SK-N-SH (cell line): ENCODE results near the gene PDE4B. TPM values are rescaled to one million over a fixed set of nuclear protein-coding genes. Genes with fewer than 3 reads are reported as not detected.

Source experiments
- CTCF ChIA-PET: fragments of 300-600, 350-600 bp; formaldehyde crosslinking; extraction: SDS; loops from one replicate; lab custom pipeline; 2021; lab: Yijun Ruan, JAX
- POLR2A ChIA-PET: fragments of 350-600 bp; sonication (Branson Sonifier 250); formaldehyde crosslinking; extraction: SDS; loops from one replicate; lab custom pipeline; 2020; ENCODE audit warnings: antibody characterized with exemption, inconsistent platforms; lab: Yijun Ruan, JAX
- DNase-seq: peaks from one replicate; pipeline ENCODE4 v3.0.0; 2012
- H2AFZ ChIP-seq: fragments of 200-600 bp; sonication (generic); 2 replicates; pipeline ENCODE4 v1.8.1; 2016; ENCODE audit warnings: antibody characterized with exemption, mild to moderate bottlenecking, low read depth
- H3F3A ChIP-seq: fragments of 200-600 bp; sonication (generic); replicated peaks from 2 replicates; pipeline ENCODE3; 2016; ENCODE audit warnings: antibody characterized with exemption, mild to moderate bottlenecking; ENCODE audit not compliant: insufficient read depth
- H3K27ac ChIP-seq, 2 experiments: fragments of 200-500 bp in 1 of 2; fragments of 200-600 bp in 1 of 2; sonication (Bioruptor generic) in 1 of 2; sonication (generic), shearing (Covaris generic) in 1 of 2; 2 replicates each; pipeline versions ENCODE4 v1.5.1 to v1.6.1; 2014 to 2016; ENCODE audit warnings: low read depth in 2 of 2, inconsistent platforms in 1 of 2, low read length in 1 of 2, mild to moderate bottlenecking in 1 of 2, mixed read lengths in 1 of 2
- H3K27me3 ChIP-seq: fragments of 200-600 bp; sonication (generic), shearing (Covaris generic); 2 replicates; pipeline ENCODE4 v1.6.1; 2016; ENCODE audit warnings: mixed run types; ENCODE audit not compliant: insufficient read depth
- H3K36me3 ChIP-seq, 2 experiments: fragments of 200-500 bp in 1 of 2; fragments of 200-600 bp in 1 of 2; sonication (Bioruptor generic) in 1 of 2; sonication (generic) in 1 of 2; replicated peaks in 1 of 2; 2 replicates each; pipeline versions ENCODE3 to v1.5.1; 2014 to 2016; ENCODE audit warnings: low read length in 1 of 2, mild to moderate bottlenecking in 1 of 2; ENCODE audit not compliant: insufficient read depth in 2 of 2, control insufficient read depth in 1 of 2
- H3K4me1 ChIP-seq, 2 experiments: fragments of 200-500 bp in 1 of 2; fragments of 200-600 bp in 1 of 2; sonication (Bioruptor generic) in 1 of 2; sonication (generic), shearing (Covaris generic) in 1 of 2; 2 replicates each; pipeline versions ENCODE4 v1.5.1 to v1.6.1; 2014 to 2016; ENCODE audit warnings: low read depth in 1 of 2, low read length in 1 of 2, mixed run types in 1 of 2; ENCODE audit not compliant: insufficient read depth in 2 of 2, control insufficient read depth in 1 of 2
- H3K4me2 ChIP-seq: fragments of 200-600 bp; sonication (generic), shearing (Covaris generic); 2 replicates; pipeline ENCODE4 v1.6.1; 2017; ENCODE audit warnings: mixed run types
- H3K4me3 ChIP-seq, 2 experiments: fragments of 200-500 bp in 1 of 2; fragments of 200-600 bp in 1 of 2; sonication (Bioruptor generic) in 1 of 2; sonication (generic), shearing (Covaris generic) in 1 of 2; 2 replicates each; pipeline versions ENCODE4 v1.5.1 to v1.8.1; 2014 to 2016; ENCODE audit warnings: low read depth in 2 of 2, inconsistent platforms in 1 of 2, low read length in 1 of 2, mild to moderate bottlenecking in 1 of 2, mixed read lengths in 1 of 2, moderate library complexity in 1 of 2
- H3K79me2 ChIP-seq: fragments of 200-600 bp; sonication (generic); 2 replicates; pipeline ENCODE4 v1.8.1; 2017; ENCODE audit warnings: mild to moderate bottlenecking; ENCODE audit not compliant: insufficient read depth
- H3K9ac ChIP-seq: fragments of 200-600 bp; sonication (generic); 2 replicates; pipeline ENCODE4 v1.6.1; 2017; ENCODE audit warnings: mixed run types
- H3K9me2 ChIP-seq: fragments of 200-600 bp; sonication (generic); 2 replicates; pipeline ENCODE4 v1.6.1; 2017; ENCODE audit warnings: mixed run types
- H3K9me3 ChIP-seq: fragments of 200-600 bp; sonication (generic); 2 replicates; pipeline ENCODE4 v1.6.1; 2017; ENCODE audit warnings: mixed run types, mild to moderate bottlenecking, moderate library complexity
- H4K20me1 ChIP-seq: fragments of 200-600 bp; sonication (generic); 2 replicates; pipeline ENCODE4 v1.6.1; 2017; ENCODE audit warnings: mild to moderate bottlenecking, mixed run types; ENCODE audit not compliant: insufficient read depth
- CHD2 ChIP-seq: fragments of 150-350 bp; IDR thresholded peaks from 2 replicates; pipeline ENCODE4 v1.6.1; 2018; ENCODE audit warnings: low read length; ENCODE audit not compliant: partially characterized antibody
- ELF1 ChIP-seq: IDR thresholded peaks from 2 replicates; pipeline ENCODE4 v1.4.0; 2012
- MEF2A ChIP-seq: IDR thresholded peaks from 2 replicates; pipeline ENCODE4 v1.4.0; 2012; ENCODE audit warnings: low read depth, borderline replicate concordance
- MXI1 ChIP-seq: IDR thresholded peaks from 2 replicates; pipeline ENCODE4 v1.6.1; 2012; ENCODE audit warnings: mild to moderate bottlenecking, low read depth, low read length, improper control_type of control experiment
- NFIC ChIP-seq: IDR thresholded peaks from 2 replicates; pipeline ENCODE4 v1.4.0; 2012; ENCODE audit warnings: borderline replicate concordance
- POLR2AphosphoS5 ChIP-seq: IDR thresholded peaks from 2 replicates; pipeline ENCODE4 v1.6.1; 2012; ENCODE audit warnings: low read depth, low read length
- RAD21 ChIP-seq: IDR thresholded peaks from 2 replicates; pipeline ENCODE4 v1.6.1; 2012; ENCODE audit warnings: mild to moderate bottlenecking, low read length
- RFX5 ChIP-seq: IDR thresholded peaks from 2 replicates; pipeline ENCODE4 v1.6.1; 2012; ENCODE audit warnings: mild to moderate bottlenecking, improper control_type of control experiment, low read length
- RXRA ChIP-seq: IDR thresholded peaks from 2 replicates; pipeline ENCODE4 v1.4.0; 2012; ENCODE audit warnings: low read depth, mild to moderate bottlenecking, borderline replicate concordance
- SIN3A ChIP-seq: IDR thresholded peaks from 2 replicates; pipeline ENCODE4 v1.6.1; 2012; ENCODE audit warnings: low read depth, mild to moderate bottlenecking, low read length, moderate library complexity, borderline replicate concordance
- SMC3 ChIP-seq: IDR thresholded peaks from 2 replicates; pipeline ENCODE4 v1.6.1; 2012; ENCODE audit warnings: low read depth, low read length, improper control_type of control experiment
- TAF1 ChIP-seq: IDR thresholded peaks from 2 replicates; pipeline ENCODE4 v1.6.1; 2012; ENCODE audit warnings: low read depth, mild to moderate bottlenecking, low read length, moderate library complexity, borderline replicate concordance
- TEAD4 ChIP-seq: IDR thresholded peaks from 2 replicates; pipeline ENCODE4 v1.4.0; 2012; ENCODE audit warnings: mild to moderate bottlenecking, borderline replicate concordance; ENCODE audit not compliant: insufficient read depth
- YY1 ChIP-seq: IDR thresholded peaks from 2 replicates; pipeline ENCODE4 v1.4.0; 2012; ENCODE audit warnings: low read depth, mild to moderate bottlenecking
- WGBS: methylation state at CpG from one replicate; pipeline ENCODE4 v1.1.6; 2017; ENCODE audit warnings: low lambda C conversion rate; 5-methylcytosine and 5-hydroxymethylcytosine counted together
- polyA plus RNA-seq, 3 experiments: library from polyadenylated mRNA; depleted of rRNA; stranded (reverse); fragments of >200 nt; gene quantifications; 2 replicates each; pipeline ENCODE4 v1.2.3, GENCODE V29; 2012
- TF ChIP-seq, protein P1 (sequence below): fragments of 150-350 bp; IDR thresholded peaks from 2 replicates; pipeline ENCODE4 v1.6.1; 2016; ENCODE audit warnings: mild to moderate bottlenecking, low read depth, low read length
- TF ChIP-seq, protein P2 (sequence below): IDR thresholded peaks from 2 replicates; pipeline ENCODE4 v1.4.0; 2012; ENCODE audit warnings: low read depth, borderline replicate concordance
- TF ChIP-seq, protein P3 (sequence below): IDR thresholded peaks from 2 replicates; pipeline ENCODE4 v1.4.0; 2012; ENCODE audit warnings: low read depth
- TF ChIP-seq, protein P4 (sequence below): IDR thresholded peaks from 2 replicates; pipeline ENCODE4 v1.4.0; 2012; ENCODE audit warnings: low read depth, borderline replicate concordance

The PDE4B gene
- polyA plus RNA-seq, 1 of the 3 experiments (the other 2 are of a cell fraction) = 1.9 TPM

DNA sequence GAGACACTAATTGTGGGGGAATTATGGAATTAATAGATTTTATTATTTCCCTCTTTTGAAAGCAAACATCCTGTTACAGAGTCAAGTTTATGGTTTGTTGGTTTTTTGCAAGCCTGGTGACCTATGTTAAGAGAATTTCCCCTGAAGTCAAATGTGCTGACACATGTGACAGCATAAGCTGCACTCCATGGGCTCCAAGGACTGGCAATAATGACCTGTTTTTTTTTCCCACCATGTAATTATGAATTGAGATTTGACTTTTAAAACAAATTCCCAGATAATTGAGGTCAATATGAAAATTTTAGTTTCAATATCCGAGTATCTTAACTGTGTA lies 498.8 kb downstream of the PDE4B start:
- DNase-seq = no peak
- no peaks in the 10 kb centered on the region for H3K9me2 ChIP-seq
- H2AFZ ChIP-seq = no peak overlapping the region
- no peak overlapping the region for H3K4me3 ChIP-seq
- ChIA-PET CTCF (interaction anchor here (1.4 to 2.2 kb wide), 2 partner anchors 49 to 155 kb away, joined by 3 to 4 read pairs; no protein-coding TSS in a partner anchor), POLR2A (interaction anchor here (0.6 to 0.7 kb wide), 2 partner anchors 16 to 23 kb away, joined by 3 read pairs; no protein-coding TSS in a partner anchor)
- H3K27ac ChIP-seq = peak overlapping the region in 1 of 2 experiments; percentile 43; a peak in 2 of 4 replicates
- no peak overlapping the region for H3K9ac ChIP-seq
- H3K79me2 ChIP-seq = no peaks in the 10 kb centered on the region
- peaks cover 0 to 3% of the 10 kb centered on the region in 2 experiments; a peak in 2 of 4 replicates for H3K4me1 ChIP-seq
- H3K4me2 ChIP-seq = no peak overlapping the region
- H3F3A ChIP-seq = peaks cover 9% of the 10 kb centered on the region
- TF ChIP-seq POLR2AphosphoS5 = no peak
- TF ChIP-seq, protein P1, sequence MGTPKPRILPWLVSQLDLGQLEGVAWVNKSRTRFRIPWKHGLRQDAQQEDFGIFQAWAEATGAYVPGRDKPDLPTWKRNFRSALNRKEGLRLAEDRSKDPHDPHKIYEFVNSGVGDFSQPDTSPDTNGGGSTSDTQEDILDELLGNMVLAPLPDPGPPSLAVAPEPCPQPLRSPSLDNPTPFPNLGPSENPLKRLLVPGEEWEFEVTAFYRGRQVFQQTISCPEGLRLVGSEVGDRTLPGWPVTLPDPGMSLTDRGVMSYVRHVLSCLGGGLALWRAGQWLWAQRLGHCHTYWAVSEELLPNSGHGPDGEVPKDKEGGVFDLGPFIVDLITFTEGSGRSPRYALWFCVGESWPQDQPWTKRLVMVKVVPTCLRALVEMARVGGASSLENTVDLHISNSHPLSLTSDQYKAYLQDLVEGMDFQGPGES = no peak
- TF ChIP-seq, protein P2, sequence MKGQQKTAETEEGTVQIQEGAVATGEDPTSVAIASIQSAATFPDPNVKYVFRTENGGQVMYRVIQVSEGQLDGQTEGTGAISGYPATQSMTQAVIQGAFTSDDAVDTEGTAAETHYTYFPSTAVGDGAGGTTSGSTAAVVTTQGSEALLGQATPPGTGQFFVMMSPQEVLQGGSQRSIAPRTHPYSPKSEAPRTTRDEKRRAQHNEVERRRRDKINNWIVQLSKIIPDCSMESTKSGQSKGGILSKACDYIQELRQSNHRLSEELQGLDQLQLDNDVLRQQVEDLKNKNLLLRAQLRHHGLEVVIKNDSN = no peak
- TF ChIP-seq MEF2A = no peak
- no peak for TF ChIP-seq CHD2
- TF ChIP-seq RFX5 = no peak
- no peak for TF ChIP-seq RAD21
- TF ChIP-seq TEAD4 = no peak
- no peak for TF ChIP-seq NFIC
- TF ChIP-seq, protein P3, sequence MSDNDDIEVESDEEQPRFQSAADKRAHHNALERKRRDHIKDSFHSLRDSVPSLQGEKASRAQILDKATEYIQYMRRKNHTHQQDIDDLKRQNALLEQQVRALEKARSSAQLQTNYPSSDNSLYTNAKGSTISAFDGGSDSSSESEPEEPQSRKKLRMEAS = no peak
- TF ChIP-seq TAF1 = no peak
- no peak for TF ChIP-seq YY1
- TF ChIP-seq MXI1 = no peak
- TF ChIP-seq, protein P4, sequence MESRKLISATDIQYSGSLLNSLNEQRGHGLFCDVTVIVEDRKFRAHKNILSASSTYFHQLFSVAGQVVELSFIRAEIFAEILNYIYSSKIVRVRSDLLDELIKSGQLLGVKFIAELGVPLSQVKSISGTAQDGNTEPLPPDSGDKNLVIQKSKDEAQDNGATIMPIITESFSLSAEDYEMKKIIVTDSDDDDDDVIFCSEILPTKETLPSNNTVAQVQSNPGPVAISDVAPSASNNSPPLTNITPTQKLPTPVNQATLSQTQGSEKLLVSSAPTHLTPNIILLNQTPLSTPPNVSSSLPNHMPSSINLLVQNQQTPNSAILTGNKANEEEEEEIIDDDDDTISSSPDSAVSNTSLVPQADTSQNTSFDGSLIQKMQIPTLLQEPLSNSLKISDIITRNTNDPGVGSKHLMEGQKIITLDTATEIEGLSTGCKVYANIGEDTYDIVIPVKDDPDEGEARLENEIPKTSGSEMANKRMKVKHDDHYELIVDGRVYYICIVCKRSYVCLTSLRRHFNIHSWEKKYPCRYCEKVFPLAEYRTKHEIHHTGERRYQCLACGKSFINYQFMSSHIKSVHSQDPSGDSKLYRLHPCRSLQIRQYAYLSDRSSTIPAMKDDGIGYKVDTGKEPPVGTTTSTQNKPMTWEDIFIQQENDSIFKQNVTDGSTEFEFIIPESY = no peak
- TF ChIP-seq RXRA = no peak
- no peak for TF ChIP-seq SMC3
- TF ChIP-seq ELF1 = no peak
- TF ChIP-seq SIN3A = no peak
- TF ChIP-seq, all 33 proteins: peak for 0
- no peaks in the 10 kb centered on the region for H3K27me3 ChIP-seq
- no peaks in the 10 kb centered on the region for H3K36me3 ChIP-seq
- H3K9me3 ChIP-seq = no peaks in the 10 kb centered on the region
- H4K20me1 ChIP-seq = no peaks in the 10 kb centered on the region
- WGBS = 78% methylated on average over 1 of the region's 1 CpG
